GM12864 (cell line): Measurements from ENCODE around the gene FSTL3.

Source experiments
- DNase-seq: peaks from one replicate; pipeline ENCODE4 v3.0.0-alpha.2; 2011; ENCODE audit warnings: low read depth
- H3K4me3 ChIP-seq: 2 replicates; pipeline ENCODE4 v1.5.1; 2011; ENCODE audit warnings: mild to moderate bottlenecking, low read depth, low read length, control low read depth
- TF ChIP-seq, protein P1 (sequence below): IDR thresholded peaks from 2 replicates; pipeline ENCODE4 v1.5.1; 2011; ENCODE audit warnings: low read depth, mild to moderate bottlenecking, moderate library complexity, low read length, control low read depth, inconsistent platforms; ENCODE audit errors: missing control alignments

FSTL3 gene

GRCh38 chr19:729965-730668, 53.9 kb downstream of the FSTL3 start:
- no peak for DNase-seq
- no peak overlapping the region for H3K4me3 ChIP-seq
- TF ChIP-seq, protein P1, sequence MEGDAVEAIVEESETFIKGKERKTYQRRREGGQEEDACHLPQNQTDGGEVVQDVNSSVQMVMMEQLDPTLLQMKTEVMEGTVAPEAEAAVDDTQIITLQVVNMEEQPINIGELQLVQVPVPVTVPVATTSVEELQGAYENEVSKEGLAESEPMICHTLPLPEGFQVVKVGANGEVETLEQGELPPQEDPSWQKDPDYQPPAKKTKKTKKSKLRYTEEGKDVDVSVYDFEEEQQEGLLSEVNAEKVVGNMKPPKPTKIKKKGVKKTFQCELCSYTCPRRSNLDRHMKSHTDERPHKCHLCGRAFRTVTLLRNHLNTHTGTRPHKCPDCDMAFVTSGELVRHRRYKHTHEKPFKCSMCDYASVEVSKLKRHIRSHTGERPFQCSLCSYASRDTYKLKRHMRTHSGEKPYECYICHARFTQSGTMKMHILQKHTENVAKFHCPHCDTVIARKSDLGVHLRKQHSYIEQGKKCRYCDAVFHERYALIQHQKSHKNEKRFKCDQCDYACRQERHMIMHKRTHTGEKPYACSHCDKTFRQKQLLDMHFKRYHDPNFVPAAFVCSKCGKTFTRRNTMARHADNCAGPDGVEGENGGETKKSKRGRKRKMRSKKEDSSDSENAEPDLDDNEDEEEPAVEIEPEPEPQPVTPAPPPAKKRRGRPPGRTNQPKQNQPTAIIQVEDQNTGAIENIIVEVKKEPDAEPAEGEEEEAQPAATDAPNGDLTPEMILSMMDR, result no peak

- TF ChIP-seq, protein P1, result no peak
- no peak overlapping the region for H3K4me3 ChIP-seq
- no peak for DNase-seq
These were observed 54.8 kb downstream of the FSTL3 start for GRCh38 chr19:731000-731399.

GRCh38 chr19:732148-733069, 56.2 kb downstream of the FSTL3 start:
- TF ChIP-seq, protein P1, result no peak
- no peak for DNase-seq
- H3K4me3 ChIP-seq, result no peak overlapping the region
